C4-2B (cell line): ENCODE measurements around the gene PTPRN2.

Experiments
- CTCF ChIP-seq: fragments of 450-650 bp; conservative IDR thresholded peaks from 2 replicates; pipeline ENCODE4 v1.5.1; 2017; ENCODE audit warnings: mild to moderate bottlenecking
- ZFX ChIP-seq: fragments of 450-650 bp; IDR thresholded peaks from 2 replicates; pipeline ENCODE4 v1.6.1; 2017

GRCh38 chr7:158546214-158546613, 41.4 kb downstream of the PTPRN2 start:
- TF ChIP-seq CTCF (no peak), ZFX (no peak)
